Measurements from ENCODE around the gene JUNB. TPM values are rescaled to one million over a fixed set of nuclear protein-coding genes. Genes with fewer than 3 reads are reported as not detected.

JUNB gene
- total and polyA plus RNA-seq, 2 of the 13 experiments (the other 11 are each of a cell fraction or from before 2014, with no cell fraction given) = 7.7 to 8.2 TPM

- TF ChIP-seq ARID5B (CRISPR knock-in tag; IDR thresholded peaks at IDR 0.05) (0 out of 2 replicates have a peak, but pooled peaks have one; percentile 44), NKX3-1 (CRISPR knock-in tag; IDR thresholded peaks at IDR 0.05) (no peak), PLRG1 (conservative IDR thresholded peaks at IDR 0.05) (no peak), MAFG (CRISPR knock-in tag; IDR thresholded peaks at IDR 0.05) (no peak), SMARCC2 (IDR thresholded peaks at IDR 0.05) (no peak), AGO2 (optimal IDR thresholded peaks at IDR 0.05; ENCODE audit: low read depth, low read length) (peak; percentile 68), CAMTA2 (CRISPR knock-in tag; IDR thresholded peaks at IDR 0.05; ENCODE audit: borderline replicate concordance) (no peak), THRA (CRISPR knock-in tag; IDR thresholded peaks at IDR 0.05; ENCODE audit: borderline replicate concordance) (0 out of 2 replicates have a peak, but pooled peaks have one; percentile 25), SNRNP70 (IDR thresholded peaks at IDR 0.05; ENCODE audit: low read depth, low read length) (no peak), ZFP90 (CRISPR knock-in tag; IDR thresholded peaks at IDR 0.05; ENCODE audit: borderline replicate concordance) (peak; percentile 69; the same call in 1 of the 2 replicates), NCOA1 (CRISPR knock-in tag; IDR thresholded peaks at IDR 0.05) (no peak), ELF1 (CRISPR knock-in tag; IDR thresholded peaks at IDR 0.05) (no peak), HOMEZ (CRISPR knock-in tag; IDR thresholded peaks at IDR 0.05; ENCODE audit: low read depth) (peak; percentile 40; the same call in 1 of the 2 replicates), MTF1 (CRISPR knock-in tag; IDR thresholded peaks at IDR 0.05) (no peak), MEF2D (CRISPR knock-in tag; IDR thresholded peaks at IDR 0.05) (0 out of 2 replicates have a peak, but pooled peaks have one; percentile 36), SP140L (CRISPR knock-in tag; IDR thresholded peaks at IDR 0.05; ENCODE audit: borderline replicate concordance) (no peak)
Measured at GRCh38 chr19:12766051-12766521, 25.2 kb upstream of the JUNB start (continued).

All from HepG2 (cell line).